Panc1 (cell line): ENCODE measurements around the gene MRPL50.

ENCODE experiments used
- POLR2AphosphoS5 ChIP-seq: IDR thresholded peaks from 2 replicates; pipeline ENCODE4 v1.6.1; 2012; ENCODE audit warnings: mild to moderate bottlenecking, low read depth, low read length, moderate library complexity
- SIN3A ChIP-seq: IDR thresholded peaks from 2 replicates; pipeline ENCODE4 v1.6.1; 2012; ENCODE audit warnings: low read depth, mild to moderate bottlenecking, low read length, moderate library complexity, borderline replicate concordance; ENCODE audit not compliant: insufficient read depth
- TCF7L2 ChIP-seq: IDR thresholded peaks from 2 replicates; pipeline ENCODE4 v1.6.1; 2011; ENCODE audit warnings: mild to moderate bottlenecking, low read depth, low read length, inconsistent platforms
- TF ChIP-seq, protein P1 (sequence below): fragments of 450-650 bp; IDR thresholded peaks from 2 replicates; pipeline ENCODE4 v1.5.1; 2017; ENCODE audit warnings: mild to moderate bottlenecking
- TF ChIP-seq, protein P2 (sequence below), 2 experiments: IDR thresholded peaks; 2 replicates each; pipeline ENCODE4 v1.6.1; 2011 to 2012; ENCODE audit warnings: low read depth in 2 of 2, control low read depth in 1 of 2, low read length in 1 of 2, mild to moderate bottlenecking in 1 of 2, moderate library complexity in 1 of 2; ENCODE audit not compliant: insufficient read depth in 1 of 2

DNA sequence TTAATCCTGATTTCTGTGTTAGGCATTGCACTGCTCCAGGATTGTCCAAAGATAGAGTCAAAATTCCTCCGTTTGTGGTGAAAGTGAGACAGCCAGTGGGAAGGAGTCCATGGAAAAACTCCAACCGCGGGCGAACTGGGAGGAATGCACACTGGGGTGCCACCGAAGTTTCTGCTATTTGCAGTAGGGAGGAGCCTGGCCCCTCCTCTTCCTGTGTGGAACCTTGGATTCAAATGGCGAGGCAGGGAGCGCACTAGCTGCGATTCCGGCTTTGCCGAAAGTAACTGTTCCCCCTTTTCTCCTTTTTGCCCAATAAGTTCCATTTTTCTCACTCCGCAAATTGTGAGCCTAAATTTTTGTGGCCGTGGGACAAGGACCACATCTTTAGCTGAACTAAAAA is 22.9 kb downstream of the MRPL50 start:
- TF ChIP-seq, protein P1, sequence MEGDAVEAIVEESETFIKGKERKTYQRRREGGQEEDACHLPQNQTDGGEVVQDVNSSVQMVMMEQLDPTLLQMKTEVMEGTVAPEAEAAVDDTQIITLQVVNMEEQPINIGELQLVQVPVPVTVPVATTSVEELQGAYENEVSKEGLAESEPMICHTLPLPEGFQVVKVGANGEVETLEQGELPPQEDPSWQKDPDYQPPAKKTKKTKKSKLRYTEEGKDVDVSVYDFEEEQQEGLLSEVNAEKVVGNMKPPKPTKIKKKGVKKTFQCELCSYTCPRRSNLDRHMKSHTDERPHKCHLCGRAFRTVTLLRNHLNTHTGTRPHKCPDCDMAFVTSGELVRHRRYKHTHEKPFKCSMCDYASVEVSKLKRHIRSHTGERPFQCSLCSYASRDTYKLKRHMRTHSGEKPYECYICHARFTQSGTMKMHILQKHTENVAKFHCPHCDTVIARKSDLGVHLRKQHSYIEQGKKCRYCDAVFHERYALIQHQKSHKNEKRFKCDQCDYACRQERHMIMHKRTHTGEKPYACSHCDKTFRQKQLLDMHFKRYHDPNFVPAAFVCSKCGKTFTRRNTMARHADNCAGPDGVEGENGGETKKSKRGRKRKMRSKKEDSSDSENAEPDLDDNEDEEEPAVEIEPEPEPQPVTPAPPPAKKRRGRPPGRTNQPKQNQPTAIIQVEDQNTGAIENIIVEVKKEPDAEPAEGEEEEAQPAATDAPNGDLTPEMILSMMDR, result no peak
- TF ChIP-seq, protein P2, sequence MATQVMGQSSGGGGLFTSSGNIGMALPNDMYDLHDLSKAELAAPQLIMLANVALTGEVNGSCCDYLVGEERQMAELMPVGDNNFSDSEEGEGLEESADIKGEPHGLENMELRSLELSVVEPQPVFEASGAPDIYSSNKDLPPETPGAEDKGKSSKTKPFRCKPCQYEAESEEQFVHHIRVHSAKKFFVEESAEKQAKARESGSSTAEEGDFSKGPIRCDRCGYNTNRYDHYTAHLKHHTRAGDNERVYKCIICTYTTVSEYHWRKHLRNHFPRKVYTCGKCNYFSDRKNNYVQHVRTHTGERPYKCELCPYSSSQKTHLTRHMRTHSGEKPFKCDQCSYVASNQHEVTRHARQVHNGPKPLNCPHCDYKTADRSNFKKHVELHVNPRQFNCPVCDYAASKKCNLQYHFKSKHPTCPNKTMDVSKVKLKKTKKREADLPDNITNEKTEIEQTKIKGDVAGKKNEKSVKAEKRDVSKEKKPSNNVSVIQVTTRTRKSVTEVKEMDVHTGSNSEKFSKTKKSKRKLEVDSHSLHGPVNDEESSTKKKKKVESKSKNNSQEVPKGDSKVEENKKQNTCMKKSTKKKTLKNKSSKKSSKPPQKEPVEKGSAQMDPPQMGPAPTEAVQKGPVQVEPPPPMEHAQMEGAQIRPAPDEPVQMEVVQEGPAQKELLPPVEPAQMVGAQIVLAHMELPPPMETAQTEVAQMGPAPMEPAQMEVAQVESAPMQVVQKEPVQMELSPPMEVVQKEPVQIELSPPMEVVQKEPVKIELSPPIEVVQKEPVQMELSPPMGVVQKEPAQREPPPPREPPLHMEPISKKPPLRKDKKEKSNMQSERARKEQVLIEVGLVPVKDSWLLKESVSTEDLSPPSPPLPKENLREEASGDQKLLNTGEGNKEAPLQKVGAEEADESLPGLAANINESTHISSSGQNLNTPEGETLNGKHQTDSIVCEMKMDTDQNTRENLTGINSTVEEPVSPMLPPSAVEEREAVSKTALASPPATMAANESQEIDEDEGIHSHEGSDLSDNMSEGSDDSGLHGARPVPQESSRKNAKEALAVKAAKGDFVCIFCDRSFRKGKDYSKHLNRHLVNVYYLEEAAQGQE (IDR thresholded peaks at IDR 0.05; ENCODE audit: insufficient read depth in 1 of 2, low read depth in 2 of 2, low read length in 1 of 2), result no peak
- TF ChIP-seq POLR2AphosphoS5, result no peak
- no peak for TF ChIP-seq TCF7L2
- no peak for TF ChIP-seq SIN3A
